ENCODE results near the gene APOC4.
"Not testable (repeated sequence)": the region's sequence is repeated elsewhere in the genome, so short reads cannot be mapped to it uniquely, and the experiment has no call there.

Gene APOC4

GRCh38 chr19:44958090-44958489 lies 16.1 kb downstream of the APOC4 start:
- DNase-seq = no peak

- no peak for DNase-seq
These were observed 17.7 kb downstream of the APOC4 start for GRCh38 chr19:44959691-44960090.

DNA sequence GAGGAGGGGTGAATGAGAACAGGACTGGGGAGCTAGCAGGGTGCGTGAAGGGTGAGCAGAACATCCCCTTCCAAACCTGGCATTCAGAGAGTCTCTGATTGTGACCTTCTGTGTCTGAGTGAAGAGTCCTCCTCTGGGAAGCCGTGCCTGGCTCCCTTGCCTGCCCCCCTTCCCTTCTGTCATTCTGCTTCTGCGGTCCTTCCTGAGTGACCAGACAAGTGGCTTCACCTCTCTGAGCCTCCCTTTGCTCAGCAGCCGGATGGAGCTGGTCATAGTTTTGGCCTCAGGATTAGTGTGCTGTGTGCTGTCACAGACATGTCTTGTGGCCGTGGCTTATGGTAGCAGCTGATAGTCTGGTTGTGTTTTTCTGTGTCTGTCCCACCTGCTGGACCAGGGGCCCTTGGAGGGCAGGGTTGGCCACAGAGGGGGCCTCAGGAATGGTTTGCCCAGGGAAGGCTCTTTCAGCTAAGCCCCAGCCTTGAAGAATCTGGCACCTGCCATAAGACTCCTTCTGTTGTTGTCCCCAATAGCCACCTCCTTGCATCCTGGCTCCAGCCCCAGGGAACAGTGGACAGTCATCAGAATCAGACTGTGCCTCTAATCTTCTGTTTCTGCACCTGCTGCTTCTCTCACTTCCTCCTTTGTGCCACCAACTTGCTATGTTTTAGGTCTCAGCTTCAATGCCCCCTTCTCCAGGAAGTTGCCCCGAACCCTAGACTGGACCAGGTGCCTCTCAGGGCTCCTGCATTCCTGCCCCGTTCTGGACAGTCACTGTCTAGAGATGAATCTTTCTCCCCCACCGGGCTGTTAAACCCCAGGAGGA lies 19.1 kb downstream of the APOC4 start:
- no peak for DNase-seq

- no peak for DNase-seq
These were observed 19.8 kb downstream of the APOC4 start for GRCh38 chr19:44961821-44962220.

DNA sequence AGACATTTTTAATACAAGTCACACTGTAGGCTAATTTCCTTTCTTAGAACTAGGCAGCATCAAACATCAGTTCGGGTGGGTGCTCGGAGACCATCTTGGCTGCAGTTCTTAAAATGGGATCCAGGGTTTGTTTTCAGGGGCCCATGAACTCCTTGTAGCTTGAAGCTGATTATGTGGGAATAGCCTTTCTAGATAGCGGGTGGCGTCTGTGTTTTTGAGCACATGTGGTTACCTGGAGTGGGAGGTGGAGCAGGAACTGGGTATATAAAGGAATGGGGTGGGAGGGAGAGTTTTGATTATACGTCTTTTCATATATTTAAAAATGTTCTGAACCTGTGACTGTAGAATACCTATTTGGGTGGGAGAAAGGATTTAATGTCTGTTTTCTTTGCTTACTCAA lies 26.1 kb downstream of the APOC4 start:
- DNase-seq = no peak

GRCh38 chr19:44968670-44969069 lies 26.6 kb downstream of the APOC4 start:
- no peak for DNase-seq

- no peak for DNase-seq
These were observed 27.4 kb downstream of the APOC4 start for GRCh38 chr19:44969437-44969836.

GRCh38 chr19:44971451-44971850 lies 29.4 kb downstream of the APOC4 start:
- not testable (repeated sequence) for DNase-seq

- DNase-seq = no peak
These were observed 30.8 kb downstream of the APOC4 start for GRCh38 chr19:44972802-44973201.

DNA sequence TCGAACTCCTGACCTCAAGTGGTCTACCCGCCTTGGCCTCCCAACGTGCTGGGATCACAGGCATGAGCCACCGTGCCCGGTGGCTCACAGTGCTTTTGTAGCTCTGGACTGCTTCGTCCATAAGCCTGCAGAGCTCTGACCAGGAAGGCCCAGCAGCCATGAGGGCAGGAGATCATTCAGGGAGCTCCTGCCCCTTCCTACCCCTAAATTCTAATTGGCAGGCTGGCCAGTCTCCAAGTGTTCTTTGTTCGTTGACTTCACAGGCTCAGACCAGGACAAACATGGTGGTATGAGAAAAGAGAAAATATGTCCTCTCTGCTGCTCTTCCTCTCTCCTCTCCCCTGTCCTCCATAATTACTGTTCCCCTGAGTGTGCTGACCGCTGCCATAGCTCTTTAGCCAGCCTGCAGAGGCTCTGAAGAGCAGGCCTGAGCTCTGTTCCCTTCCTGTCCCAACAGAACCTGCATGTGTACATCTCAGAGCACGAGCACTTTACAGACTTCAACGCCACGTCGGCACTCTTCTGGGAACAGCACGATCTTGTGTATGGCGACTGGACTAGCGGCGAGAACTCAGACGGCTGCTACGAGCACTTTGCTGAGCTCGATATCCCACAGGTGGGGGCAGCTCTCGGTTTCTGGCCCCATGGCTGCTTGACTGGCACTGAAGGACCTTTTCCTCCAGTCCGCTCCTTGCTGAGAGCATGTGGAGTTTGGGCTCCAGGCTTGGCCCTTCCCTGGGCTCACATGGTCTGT lies 32.1 kb downstream of the APOC4 start:
- DNase-seq = no peak

GRCh38 chr19:44974857-44975256 lies 32.8 kb downstream of the APOC4 start:
- DNase-seq = no peak

DNA sequence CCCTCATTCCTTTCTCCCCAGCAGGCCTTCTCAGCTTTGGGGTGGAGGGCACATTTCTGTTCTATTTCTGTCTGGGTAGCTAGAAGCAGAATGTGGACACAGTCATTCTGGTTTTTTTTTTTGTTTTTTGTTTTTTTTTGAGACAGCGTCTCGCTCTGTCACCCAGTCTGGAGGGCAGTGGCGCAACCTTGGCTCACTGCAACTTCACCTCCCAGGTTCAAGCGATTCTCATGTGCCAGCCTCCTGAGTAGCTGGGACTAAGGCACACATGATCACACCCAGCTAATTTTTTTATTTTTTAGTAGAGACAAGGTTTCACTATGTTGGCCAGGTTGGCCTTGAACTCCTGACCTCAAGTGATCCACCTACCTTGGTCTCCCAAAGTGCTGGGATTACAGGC lies 33.4 kb downstream of the APOC4 start:
- no peak for DNase-seq

- no peak for DNase-seq
These were observed 42.0 kb downstream of the APOC4 start for GRCh38 chr19:44984005-44984404.

- no peak for DNase-seq
These were observed 43.4 kb downstream of the APOC4 start for GRCh38 chr19:44985445-44985844.

GRCh38 chr19:44986389-44986788 lies 44.4 kb downstream of the APOC4 start:
- DNase-seq = no peak

GRCh38 chr19:44987148-44987675 lies 45.2 kb downstream of the APOC4 start:
- DNase-seq = no peak

DNA sequence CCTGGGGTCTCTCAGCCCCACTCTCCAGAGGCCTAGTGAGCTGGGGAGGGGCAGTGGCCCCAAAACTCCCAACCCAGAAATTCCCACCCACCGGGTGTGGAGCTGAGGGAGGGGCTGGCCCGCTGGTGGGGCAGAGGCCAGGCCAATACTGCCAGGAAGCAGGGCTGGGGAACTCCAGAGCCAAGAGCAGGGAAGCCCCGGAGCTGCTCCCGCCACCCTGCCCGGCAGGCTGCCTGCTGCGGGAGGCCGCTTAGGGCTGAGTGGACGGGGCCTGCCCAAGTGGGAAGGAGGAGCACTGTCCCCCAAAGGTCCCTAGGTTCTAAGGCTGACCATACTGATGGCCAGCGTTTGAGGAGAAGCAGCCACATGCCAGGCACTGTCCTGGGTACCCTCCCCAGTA lies 46.2 kb downstream of the APOC4 start:
- no peak for DNase-seq

DNA sequence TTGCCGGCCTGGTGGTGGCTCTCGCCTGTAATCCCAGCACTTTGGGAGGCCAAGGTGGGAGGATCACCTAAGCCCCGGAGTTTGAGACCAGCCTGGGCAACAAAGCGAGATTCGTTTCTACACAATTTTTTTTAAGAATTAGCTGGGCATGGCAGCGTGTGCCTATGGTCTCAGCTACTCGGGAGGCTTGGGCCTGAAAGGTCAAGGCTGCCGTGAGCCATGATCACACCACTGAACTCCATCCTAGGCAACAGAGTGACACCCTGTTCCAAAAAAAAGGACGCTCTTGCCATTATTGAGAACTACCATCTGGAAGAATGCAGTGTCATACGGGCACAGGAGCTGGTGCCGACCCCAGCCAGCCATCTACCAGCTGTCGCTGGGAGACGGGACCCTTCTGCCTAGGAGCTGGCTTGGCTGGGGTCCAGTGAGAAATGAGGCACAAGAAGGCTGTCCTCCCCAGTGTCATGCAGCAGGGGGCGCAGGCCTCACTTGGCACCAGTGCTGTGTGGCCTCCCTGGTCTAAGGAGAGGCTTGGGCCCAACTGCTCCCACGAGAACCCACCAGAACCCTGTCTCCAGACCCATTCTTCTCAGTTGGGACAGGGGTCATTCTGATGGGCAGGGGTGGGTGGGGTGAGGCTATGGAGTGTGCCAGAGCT lies 47.0 kb downstream of the APOC4 start:
- no peak for DNase-seq

DNA sequence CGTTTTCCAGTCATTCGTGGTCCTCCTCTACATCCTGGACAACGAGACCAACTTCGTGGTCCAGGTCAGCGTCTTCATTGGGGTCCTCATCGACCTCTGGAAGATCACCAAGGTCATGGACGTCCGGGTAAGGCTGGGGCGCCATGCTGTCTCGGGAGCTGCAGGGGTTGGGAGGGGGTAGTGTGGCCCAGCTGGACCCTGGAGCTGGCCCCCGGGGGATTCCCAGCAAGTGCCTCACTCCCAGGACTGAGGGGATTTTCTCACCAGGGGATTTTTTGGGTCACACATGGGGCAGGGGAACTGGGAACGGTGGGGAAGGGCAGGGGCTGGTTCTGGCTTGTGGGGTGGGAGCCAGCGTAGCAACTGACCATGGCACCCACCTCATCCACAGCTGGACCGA lies 48.4 kb downstream of the APOC4 start:
- no peak for DNase-seq

- no peak for DNase-seq
These were observed 48.9 kb downstream of the APOC4 start for GRCh38 chr19:44990966-44991365.

DNA sequence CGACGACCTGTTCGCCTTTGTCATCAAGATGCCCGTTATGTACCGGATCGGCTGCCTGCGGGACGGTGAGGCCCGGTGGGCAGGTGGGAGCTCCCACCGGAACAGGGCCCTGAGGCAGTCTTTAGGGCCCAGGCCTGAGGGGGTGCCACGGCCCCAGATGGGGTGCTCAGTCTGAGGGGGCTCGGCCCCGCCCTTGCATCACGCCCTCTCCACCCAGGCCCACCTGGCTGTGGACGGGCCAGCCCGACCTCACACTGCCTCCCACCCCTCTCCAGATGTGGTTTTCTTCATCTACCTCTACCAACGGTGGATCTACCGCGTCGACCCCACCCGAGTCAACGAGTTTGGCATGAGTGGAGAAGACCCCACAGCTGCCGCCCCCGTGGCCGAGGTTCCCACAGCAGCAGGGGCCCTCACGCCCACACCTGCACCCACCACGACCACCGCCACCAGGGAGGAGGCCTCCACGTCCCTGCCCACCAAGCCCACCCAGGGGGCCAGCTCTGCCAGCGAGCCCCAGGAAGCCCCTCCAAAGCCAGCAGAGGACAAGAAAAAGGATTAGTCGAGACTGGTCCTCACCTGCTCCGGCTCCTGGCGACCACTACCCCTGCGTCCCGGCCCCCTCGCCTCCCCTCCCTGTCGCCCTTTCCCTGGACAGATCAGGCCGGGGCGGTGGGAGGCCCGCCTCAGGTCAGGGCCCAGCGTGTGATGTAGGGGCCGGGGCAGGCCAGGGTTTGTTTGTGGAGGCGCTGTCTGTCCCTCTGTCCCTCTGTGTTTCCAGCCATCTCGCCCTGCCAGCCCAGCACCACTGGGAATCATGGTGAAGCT lies 50.5 kb downstream of the APOC4 start:
- no peak for DNase-seq

- DNase-seq = no peak
These were observed 51.5 kb downstream of the APOC4 start for GRCh38 chr19:44993526-44993925.

Data from right kidney (tissue), 1 donor.